IPS DF 4.7 (cell line): ENCODE results near the gene FILIP1.

ENCODE experiments used
- DNase-seq: peaks from one replicate; pipeline ENCODE4 v3.0.0-alpha.2; 2013; ENCODE audit warnings: low spot score; ENCODE audit errors: extremely low read depth

Gene FILIP1

DNA sequence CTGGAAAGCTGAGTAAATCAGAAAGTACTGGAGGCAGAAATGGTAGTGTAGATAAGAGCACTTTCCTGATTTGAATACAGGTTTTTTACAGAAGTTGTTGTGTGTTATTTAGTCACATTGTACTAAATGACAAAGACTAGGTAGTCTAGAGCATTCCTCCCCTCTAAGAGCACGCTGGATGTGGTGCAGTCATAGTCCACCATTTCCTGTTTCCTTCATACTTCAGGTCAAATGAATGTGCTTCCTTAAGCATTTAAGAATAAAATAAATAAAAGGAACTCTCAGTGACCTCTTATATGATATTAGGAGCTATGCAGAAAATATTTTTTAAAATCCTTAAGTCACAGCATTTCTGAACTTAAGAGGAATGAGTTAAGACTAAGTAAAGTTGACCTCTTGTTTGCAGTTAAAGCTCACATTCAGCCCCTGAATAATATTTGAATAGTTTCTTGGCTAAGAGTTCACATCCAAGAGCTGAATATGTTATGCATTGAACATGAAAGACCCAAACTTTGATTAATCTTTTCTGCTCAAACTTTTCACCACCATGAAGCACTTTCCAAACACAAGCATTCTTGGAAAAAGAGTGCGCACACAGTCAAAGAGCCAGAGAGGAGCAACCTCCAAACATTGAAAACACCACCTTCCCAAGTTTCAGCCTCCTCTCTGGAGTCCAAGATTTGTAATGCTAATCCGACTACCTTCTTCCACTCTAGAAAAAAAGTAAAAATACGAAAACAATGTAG is 155.6 kb downstream of the FILIP1 start:
- DNase-seq, result no peak

GRCh38 chr6:75334266-75335040 is 159.1 kb downstream of the FILIP1 start:
- peak; percentile 98 for DNase-seq

DNA sequence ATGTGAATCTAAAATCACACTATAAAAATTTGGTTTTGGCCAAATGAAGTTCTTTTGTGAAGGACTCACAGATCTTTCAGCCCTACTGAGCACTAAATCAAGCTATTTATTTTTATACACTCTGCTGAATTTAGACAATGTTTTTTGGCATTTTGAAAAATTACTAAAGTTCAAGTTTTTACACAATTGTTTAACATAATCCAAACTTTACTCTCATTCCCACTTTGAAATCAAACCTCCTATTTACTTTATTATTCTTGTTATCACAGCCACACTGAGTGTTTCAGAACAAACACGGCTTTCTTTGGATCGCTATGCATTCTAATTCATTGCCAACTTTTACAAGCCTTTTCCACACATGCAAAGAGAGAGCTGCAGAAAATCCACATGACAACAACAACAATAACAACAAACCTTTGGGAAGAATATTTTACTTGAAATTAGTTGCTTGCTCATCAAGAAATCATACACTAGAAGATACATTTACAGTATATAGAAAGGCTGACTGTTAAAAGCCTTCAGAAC is 159.9 kb downstream of the FILIP1 start:
- no peak for DNase-seq

DNA sequence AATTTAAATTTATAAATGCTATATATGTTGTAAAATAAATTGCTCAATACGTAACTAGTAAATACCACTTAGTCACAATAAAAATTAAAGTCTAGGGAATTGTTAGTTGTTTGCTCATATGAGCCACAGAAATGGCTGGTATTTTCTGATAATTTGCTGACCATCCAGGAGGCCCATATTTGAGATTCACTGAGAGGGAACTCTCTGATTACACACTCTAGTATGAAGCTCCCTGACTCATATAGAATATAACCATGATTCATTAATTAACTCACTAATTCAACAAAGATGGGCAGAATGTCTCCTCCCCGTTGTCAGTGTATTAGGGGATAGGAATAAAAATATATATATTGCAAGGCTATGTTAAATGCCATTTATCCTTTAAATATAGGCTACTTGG is 162.4 kb downstream of the FILIP1 start:
- DNase-seq, result no peak

GRCh38 chr6:75329703-75330102 is 163.9 kb downstream of the FILIP1 start:
- DNase-seq, result no peak

DNA sequence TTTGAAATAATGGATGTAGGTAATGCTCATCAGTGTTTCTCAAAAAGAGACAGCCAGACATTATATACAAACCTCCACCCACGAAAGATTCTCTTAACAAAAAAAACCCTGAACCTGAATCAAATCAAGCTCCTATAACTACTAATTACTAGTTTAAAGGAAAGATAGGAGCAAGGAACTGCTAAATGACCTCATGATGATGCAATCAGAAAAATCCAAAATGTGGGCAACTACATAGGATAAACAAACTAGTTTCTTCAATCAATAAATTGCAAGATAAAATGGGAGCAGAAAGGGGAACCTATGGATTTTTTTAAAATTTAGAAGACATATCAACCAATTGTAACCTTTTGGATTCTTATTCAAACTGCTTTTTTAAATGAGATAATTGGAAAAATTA is 165.8 kb downstream of the FILIP1 start:
- DNase-seq, result no peak

GRCh38 chr6:75326557-75327258 is 166.9 kb downstream of the FILIP1 start:
- no peak for DNase-seq

DNA sequence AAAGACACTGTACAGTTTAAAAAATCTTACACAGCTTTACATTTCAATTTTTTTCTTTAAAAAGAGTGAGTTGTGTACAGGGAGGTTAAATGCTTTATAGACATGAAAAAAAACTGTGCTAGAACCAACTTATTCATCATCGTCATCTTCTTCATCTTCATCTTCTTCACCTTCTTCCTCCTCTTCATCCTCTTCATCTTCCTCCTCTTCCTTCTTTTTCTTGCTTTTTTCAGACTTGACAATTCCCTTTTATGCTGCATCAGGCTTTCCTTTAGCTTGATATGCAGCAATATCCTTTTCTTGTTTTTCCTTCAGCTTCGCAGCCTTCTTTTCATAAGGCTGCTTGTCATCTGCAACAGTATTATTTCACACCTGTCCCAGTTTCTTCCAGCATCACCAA is 174.7 kb downstream of the FILIP1 start:
- DNase-seq, result no peak

- no peak for DNase-seq
These were observed 175.9 kb downstream of the FILIP1 start for GRCh38 chr6:75317503-75318206.

- DNase-seq, result no peak
These were observed 177.6 kb downstream of the FILIP1 start for GRCh38 chr6:75315978-75316377.

DNA sequence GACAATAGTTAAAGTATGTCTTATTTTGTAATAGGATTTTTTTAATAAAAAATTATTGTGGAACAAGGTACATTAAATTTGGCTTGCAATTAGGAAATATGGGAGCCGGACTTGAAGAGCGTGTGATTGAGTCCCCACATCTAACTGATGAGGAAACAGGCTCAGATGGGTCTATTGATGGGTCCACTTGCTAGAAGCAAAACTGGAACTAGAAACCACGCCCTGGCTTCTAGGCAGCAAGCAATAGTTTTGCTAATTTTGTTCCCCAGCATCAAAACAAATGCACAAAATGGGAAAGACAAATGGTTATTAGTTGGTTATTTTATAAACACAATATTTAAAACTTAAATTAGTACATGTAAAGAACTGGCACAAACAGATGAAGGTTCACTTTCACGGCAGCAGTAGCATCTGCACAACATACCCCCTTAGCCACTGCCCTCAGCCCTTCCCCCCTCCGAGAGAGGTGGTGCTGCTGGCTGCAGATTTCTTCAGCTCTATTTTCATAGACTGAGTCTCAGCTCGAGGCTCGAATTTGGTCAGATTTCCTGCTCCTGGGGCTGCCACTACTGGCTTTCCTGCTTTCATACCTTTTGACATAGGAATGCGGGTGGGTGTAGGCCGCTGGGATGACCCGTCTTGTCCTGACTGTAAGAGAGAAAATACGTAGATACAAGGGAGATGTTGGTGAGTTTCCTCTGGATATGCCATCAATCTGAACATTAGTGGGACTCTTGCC is 185.2 kb downstream of the FILIP1 start:
- DNase-seq, result no peak

DNA sequence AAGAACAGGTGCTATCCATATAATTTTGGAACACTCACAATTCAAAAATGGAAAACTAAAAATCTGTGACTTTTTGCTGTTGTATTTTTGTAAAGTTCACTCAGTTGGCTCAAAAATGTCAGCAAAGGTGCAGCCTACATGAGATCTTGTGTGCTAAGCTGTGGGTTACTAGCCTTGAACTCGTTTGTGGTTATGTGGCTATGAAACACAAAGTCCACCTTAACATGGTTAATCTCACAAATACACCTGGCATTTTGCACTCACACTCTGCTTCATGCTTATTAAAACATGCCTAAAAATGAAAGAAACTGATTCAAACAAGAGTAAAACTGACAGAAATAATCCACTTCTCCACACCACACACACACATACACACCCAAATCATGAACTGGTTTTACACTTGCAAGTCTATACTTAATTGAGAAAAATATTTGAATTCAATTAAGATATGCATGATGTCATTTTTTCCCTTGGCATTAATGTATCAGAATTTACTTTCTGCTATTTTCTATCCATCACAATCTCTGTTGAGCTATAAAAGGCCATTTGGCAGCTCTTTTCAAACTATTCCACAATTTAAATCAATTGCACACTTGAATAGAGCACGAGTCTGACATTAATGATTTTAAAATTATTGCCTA is 186.1 kb downstream of the FILIP1 start:
- no peak for DNase-seq

GRCh38 chr6:75306064-75306463 is 187.5 kb downstream of the FILIP1 start:
- no peak for DNase-seq

DNA sequence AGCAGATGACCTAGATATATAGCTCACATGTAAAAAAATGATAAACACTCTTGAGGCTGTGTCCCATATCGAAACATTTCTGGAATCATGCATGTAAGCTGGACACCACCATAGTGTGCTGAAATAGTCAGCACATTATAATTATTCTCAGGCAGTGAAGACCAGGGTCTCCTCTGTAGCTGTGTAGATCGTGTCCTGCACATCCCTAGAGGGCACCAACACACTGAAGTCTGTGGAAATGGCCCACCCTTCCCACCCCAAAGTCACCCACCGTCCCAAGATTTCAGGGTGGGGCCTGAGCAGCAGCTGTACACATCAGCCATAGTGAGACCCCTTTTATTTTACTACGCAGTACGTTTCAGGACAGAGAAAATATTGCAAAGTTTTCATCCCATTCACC is 188.0 kb downstream of the FILIP1 start:
- DNase-seq, result no peak

DNA sequence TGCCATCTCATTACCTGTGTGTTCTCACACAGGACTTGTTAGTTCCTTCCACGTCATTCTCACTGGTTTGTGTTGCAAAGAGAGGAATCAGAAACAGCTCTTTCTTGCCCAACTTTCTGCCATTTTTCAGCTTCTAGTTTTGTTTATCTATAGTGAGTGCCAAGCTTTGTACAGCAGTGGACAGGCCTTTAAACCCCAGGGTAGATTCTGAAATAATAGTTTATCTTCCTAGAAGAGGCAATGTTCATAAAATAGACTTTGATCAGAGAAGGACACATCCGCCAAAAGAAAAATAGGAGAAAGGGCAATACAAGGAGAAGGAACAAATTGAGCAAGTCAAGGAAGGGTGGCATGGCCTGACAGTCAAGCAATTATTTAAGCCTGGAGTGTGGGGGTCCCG is 191.3 kb downstream of the FILIP1 start:
- no peak for DNase-seq

- DNase-seq, result no peak
These were observed 192.1 kb downstream of the FILIP1 start for GRCh38 chr6:75301537-75301936.

DNA sequence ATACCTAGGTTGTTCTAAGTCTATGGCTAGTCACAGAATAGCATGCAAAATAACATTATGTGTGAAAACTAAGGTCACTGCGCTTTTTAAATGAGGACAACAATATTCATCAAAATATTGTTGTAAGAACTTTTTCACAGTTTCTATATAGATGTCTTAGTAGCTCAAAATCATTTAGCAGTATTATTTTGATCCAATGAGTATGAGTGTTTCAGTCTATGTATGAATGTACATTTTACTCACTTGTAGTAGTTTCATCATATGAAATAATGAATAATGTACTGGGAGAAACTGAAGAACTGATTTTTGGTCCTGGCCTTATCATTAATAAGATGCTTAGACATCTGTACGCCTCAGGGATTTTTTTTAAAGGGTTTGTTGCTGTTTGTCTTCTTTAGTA is 192.5 kb downstream of the FILIP1 start:
- no peak for DNase-seq

GRCh38 chr6:75300531-75300855 is 193.1 kb downstream of the FILIP1 start:
- no peak for DNase-seq

DNA sequence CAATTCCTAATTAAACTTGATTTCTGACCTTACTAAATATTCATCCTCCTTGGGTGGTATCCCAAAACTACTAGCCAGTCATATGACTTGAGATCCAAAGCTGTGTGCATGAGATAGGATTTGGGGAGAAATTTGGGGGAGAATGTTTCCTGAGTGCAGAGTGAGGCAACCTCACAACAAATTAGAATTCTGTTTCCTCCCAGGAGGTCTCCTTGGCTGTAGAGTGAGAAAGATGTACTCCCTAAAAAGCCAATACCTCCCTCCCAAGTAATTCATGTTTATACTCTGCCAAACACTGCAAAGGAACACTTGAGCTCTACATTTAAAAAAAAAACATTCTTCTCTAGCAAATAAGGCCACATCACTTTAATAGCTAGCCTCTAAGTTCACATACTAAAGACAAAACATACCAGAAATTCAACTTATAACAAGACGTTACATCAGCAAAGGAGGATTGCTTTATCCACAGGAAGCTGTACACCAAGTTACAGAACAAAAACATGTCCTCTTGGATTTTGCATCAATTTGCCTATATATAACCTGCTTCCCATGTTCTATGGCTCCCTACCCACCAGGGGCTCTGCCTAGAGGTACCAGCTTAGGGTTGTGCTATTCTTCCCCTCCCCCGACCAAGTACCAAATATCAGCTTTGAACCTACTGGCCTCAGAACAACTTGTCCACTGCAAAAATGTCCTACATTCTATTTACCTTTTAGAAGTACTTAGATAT is 193.6 kb downstream of the FILIP1 start:
- no peak for DNase-seq
